Measurements from ENCODE around the gene BTNL3.

- TF ChIP-seq CTCF (IDR thresholded peaks at IDR 0.05) (no peak), ZFX (IDR thresholded peaks at IDR 0.05; ENCODE audit: borderline replicate concordance) (no peak)
Measured at GRCh38 chr5:181027452-181028031, 38.9 kb downstream of the BTNL3 start.
